HG03354 (cell line): Measurements from ENCODE around the gene SHANK1.

ENCODE experiments used
- ATAC-seq: cut with Tn5 transposase; IDR thresholded peaks from one replicate; pipeline ENCODE4 v1.9.1; 2021; ENCODE audit warnings: mild to moderate bottlenecking; ENCODE audit not compliant: unreplicated experiment, poor library complexity, severe bottlenecking

The SHANK1 gene

DNA sequence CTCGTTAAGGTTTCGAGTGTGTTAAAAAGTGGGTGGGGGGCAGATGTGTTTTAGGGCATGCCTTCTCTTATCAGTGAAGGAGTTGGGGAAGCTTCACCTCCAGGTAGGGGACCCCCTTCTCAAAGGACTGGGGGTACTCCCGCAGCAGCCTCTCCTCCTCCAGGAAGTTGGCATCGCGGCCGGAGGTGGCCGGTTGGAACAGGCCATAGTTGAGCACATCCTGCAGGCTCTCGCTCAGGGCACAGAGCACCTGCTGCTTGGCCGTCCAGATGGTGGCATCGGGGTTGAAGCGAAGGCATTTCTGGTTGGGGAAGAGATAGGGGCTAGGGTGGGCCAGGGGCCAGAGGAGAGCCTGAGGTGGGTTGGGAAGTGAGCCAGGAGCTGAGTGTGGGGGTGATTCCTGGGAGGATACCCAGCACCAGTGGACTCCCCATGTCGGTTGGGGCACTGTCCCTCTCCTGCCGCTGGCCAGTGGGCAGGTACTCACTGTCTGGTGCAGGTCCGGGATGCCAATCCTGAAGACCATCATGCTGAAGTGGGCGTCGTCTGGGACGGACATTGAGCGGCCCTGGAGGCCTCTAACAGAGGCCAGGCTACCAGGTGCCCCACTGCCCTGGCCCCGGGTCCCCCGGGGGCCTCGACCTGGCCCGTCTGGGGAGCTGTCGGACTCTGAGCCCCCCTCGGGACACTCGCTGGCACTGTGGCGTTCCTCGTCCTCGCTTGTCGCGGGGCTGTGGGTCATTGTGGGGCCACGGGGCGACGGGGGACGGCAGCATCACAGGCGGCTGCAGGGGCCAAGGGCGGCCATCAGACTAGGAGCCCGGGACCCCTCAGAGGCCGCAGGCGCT, 3.2 kb downstream of the SHANK1 start:
- ATAC-seq: no peak

DNA sequence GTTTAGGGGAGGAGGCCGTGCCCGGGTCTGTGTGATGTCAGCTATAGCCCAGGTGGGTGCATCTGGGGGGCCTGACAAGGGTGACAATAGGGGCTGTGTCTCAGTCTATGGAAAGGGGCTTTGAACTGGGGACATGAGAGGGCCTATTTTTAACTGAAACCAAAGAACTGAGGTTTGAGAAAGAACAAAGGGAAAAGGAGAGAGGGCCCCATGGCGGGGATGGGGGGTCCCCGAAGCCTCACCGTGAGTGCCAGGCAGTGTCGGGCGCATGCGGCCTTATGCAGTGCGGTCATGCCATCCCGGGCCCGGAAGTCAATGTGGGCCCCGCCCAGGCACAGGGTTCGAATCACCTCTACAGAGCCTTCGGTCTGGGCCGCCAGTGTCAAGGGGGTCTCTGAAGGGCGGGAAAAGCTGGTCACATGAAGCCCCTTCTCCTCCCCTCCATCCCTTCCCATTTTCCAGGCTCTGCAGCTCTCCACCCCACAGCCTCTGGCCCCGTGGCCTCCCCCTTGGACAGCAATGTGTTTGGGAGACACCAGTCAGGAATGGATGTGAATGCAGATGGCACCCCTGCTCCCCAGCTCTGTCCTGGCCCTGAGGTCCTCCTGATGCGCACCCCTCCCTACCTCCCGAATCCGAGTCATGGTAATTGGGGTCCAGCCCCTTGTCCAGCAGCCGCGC, 5.9 kb downstream of the SHANK1 start:
- ATAC-seq: no peak

DNA sequence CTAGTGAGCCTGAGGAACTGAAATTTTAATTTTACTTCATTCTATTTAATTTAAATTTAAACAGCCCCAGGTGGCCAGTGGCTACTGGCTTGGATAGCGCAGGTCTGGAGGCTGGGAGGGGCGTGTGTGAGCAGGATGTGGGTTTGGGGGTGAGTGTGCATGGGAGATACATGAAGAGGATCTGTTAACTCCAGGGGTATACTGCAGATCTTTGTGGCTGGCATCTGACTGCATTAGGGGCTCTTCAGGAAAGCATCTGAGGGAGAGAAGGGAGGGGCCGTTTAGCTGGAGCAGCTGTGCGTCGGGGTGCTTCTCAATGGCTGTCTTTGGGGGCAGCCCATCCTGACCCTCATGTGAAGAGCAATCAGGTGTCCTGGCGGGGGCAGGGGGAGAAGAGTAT, 6.8 kb downstream of the SHANK1 start:
- ATAC-seq: no peak

DNA sequence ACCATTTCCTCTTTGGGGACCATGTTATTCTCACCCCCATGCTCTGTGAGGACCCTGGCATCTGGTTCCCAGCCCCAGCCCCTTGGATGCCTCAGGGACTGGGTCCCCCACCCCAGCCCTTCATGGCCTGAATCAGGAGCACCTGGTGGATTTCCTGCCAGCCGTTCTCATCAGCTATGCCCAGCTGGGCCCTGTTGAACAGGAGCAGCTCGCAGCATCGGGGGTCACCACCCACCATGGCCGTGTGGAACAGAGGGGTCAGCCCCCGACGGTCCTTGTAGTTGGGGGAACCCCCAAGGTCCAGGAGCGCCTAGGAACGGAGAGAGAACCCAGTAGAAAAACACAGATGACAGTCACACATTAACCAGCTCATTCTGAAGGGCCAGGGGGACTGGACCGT, 7.8 kb downstream of the SHANK1 start:
- no peak for ATAC-seq

DNA sequence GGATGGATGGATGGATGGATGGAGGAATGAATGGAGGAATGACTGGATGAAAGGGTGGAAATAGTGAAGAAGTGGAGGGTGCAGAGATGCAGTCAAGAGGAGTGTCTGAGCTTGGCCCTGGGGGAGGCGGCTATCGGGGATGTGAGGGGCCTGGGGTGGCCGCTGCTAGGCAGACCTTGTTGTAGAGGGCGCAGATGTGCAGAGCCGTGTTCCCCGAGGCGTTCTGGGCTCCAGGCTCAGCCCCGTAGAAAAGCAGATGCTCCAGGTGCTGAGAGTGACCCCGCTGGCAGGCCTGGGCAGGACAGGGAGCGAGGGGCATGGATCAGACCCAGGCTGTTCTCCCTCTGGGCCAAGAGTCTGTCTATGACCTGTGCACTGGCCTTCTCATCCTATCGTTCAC, 8.4 kb downstream of the SHANK1 start:
- no peak for ATAC-seq

DNA sequence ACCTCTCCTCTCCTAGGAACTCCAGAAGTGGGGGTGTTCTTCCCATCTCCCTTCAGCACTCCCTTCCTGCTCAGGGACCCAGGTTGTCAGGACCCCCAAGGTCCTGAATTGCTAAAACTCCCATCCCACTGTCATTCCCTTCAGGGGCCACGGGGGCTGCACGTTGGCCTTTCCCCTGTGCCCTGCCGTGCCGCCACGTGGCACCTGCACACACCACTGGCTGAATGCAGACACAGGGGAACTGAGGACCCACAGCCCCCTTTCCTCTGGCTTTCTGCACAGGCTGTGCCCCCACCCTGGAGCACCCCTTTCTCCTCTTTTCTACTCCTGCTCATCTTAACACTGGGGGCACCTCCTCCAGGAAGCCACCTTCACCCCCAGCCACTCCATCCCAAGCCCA, 9.0 kb downstream of the SHANK1 start:
- ATAC-seq: no peak

DNA sequence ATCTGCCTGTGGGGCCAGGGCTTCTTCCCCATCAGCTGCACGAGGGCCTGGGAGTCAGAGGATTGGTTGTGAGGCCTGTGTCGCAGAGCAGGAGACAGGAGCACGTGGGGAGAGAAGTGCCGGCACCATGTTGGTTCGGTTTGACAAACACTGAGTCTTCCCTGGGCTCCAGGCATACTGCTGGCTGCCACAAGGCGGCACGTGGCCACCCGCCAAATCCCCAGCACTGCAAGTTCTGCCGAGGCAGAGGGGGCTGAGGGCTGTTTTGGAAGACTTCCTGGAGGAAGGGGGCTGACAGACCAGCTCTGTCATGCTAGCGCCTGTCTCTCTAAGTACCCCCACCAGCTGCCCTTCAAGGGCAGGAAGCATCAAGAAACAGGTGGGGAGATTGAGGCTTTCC, 9.5 kb downstream of the SHANK1 start:
- ATAC-seq: no peak

DNA sequence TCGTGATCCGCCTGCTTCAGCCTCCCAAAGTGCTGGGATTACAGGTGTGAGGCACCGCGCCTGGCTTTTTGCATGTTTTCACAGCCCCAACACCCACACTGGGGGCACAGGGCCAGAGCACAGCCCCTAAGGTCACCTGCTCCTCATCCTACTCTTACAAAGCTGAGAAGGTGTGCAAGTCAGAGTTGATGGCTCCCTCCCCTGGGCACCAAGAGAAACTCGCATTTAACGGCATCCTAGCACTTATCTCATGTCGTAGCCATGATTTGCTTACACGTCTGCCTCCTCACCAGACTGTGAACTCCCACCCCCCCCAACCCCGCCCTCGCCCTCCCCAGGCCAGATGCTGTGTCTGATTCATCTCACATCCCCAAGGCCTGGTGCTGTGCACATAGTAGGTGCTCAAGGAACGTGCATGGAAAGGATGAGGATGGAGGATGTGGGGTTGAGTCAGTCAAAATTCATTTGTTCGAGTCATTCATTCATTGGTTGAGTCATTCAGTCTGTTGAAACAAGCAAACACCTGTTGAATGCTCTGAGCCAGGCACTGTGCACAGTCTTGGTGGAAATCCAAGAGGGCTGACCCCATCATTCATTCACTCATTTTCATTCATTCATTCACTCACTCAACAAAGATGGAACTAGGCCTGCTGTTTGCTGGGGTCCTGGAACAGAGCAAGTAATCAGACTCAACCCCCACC, 11.3 kb downstream of the SHANK1 start:
- no peak for ATAC-seq

DNA sequence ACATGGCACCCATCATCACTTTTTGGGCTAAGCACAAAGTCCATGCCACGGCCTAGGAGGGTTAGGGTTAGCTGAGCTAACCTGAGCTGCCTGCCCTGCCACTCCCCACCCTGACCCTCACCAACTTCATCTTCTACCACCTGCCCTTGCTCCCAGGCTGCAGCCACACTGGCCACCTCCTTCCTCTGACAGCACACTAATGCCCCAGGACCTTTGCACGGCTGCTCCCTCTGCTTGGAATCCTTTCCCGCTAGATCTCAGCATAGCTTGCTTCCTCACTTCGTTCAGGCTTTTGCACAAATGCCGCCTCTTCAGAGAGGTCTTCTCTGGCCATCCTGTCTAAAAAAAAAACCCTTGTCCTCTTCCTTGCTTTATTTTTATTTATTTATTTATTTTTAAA, 13.2 kb downstream of the SHANK1 start:
- ATAC-seq: no peak

DNA sequence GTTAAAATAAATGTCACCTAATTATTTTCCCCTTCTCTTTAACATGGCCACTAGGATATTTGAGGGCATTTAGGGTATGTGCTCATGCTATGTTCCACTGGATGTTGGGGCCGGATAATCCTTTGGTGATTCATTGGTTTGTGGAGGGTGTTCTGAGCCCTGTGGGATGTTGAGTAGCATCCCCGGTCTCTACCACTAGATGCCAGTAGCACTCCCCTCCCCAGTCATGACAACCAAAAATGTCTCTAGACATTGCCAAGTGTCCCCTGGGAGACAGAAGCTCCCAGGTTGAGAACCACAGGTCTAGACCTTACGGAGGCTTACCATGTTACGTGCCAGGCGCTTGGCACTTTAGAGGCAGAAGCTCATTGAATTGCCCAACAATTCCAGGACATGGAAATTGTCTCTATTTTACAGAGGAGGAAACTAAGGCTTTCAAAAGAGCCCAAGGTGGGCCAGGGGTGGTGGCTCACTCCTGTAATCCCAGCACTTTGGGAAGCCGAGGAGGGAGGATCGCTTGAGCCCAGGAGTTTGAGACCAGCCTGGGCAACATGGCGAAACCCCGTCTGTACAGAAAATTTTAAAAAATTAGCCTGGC, 14.1 kb downstream of the SHANK1 start:
- ATAC-seq: no peak

DNA sequence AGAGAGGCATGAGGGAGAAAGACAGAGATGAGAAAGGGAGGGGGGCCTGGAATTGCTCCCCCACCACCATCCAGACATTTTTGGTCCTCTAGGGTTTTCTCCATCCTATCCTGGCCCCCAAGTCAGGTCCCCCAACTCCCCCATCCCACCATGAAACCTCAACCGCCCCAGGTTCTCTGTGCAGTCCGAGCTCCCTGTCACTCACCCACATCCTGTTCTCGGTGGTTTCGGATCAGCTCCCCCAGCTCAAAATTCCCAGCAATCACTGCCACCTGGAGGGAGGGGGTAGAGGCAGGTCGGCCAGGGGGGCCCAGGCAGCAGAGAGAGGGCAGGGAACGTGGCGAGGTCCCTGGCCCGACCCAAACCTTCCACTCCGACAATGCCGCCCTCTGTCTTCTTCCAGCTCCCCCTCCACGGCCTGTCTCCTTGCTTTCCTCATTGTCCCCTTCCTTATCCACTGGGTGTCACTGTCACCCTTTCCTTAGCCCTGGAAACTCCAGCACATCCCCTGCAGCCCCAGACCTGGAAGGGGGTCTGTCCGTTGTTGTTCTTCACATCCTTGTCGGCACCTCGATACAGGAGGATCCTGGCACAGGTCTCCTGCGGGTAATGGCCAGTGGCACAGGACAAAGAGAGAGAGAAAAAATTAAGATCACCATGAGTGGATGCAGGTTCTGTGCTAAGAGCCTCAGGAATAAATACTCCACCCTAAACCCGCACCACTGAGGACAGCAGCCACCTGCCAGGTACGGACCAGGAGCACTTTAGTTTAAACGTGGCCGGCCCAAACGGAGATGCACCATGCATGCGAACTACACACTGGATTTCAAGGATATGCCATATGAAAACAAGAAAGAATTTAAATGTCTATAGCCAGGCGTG, 15.4 kb downstream of the SHANK1 start:
- ATAC-seq: no peak

DNA sequence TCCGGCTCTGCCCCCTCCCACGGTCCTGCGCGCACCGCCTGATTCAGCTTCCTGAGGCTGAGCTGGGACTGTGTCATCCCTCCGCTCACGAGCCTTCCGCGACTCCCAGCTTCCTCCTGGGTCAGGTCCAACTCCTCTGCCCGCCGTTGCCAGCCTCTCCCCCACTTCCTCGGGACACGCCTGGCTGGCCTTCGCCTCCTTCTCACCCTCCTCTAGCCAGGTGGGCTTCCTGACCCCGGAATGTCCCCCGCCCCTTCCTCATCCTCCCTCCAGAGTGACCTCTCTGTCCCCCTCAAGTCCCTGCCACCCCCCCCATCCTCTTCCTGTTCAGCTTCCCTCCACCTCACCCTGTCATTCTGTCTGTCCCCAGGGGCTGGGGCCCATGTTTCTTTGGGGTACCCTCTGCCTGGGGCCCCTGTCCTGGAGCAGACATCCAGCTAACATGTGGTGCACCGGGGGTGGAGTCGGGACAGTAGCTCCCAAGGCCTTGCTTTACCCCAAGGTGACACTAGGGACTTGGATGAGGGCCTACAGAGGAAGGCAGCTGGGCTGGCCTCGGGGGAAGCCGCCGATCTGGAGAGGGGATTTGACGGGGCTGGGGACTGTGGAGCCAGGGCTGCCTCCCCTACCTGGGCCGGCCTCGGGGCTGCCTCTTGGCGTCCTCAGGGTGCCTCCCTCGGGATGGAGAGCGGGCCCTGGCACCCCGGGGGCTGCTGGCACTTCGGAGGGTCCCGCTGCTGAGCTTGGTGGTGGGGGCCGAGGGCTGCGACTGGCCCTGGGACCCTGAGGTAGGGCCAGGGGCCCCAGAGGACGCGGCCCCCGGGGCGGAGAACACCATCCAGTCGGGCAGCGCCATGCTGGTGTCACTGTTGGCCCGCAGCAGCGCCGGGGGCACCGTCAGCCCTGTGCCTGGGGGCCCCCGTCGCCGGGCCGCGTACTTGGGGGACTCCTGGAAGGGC, 16.5 kb downstream of the SHANK1 start:
- ATAC-seq: no peak

DNA sequence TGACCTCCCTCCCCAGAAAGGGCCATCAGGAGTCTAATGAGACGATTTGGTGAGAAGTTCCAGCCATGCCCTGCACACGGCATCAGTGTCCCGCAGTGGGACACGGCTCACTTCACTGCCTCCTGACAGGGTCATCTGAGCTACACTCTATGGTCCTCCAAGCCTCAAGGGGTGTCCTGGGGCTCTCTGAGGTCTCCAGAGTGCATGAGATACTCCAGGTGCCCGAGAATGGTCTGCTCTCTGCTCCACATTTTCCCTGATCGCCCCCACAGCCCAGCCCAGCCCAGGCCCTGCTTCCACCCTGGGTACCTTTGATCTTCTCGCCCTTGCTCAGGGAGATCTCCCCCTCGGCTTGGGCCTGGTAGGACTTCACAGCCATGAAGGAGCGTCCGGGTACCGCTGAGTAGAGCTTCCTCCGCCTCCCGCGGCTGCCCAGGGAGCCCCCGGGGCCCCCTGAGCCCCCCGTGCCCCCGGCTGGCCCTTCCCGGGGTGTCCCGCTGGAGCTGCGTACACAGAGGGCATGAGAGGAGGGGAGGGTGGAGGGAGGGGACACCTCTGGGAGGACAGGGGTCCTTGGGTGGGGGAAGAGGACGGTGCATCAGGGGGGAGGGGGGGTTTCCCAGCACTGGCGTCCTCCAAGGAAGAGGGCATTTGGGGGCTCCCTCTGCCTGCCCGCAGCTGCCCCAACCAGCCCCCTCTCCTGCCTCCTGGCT, 17.3 kb downstream of the SHANK1 start:
- ATAC-seq: no peak

DNA sequence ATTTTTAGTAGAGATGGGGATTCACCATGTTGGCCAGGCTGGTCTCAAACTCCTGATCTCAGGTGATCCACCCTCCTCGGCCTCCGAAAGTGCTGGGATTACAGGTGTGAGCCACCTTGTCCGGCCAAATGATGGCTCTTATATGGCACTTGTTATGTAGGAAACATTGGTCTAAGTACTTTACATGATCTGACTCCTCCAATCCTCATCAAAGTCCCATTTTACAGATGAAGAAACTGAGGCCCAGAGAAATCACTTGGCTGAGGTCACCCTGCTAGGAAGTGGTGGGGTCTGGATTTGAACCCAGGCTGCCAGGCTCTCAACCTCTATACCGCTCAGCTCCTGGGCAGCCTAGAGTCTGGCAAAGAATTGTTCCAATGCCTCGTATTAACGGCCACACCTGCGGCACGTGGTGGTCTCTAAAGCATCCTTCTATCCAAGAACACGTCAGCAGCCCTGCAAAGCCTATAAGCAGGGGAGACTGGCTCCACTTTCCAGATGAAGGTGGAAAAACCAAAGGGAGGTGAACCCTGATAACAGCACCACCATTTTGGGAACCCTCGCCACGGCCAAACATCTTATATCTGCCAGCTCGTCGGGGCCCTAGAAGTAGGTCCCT, 18.1 kb downstream of the SHANK1 start:
- no peak for ATAC-seq

DNA sequence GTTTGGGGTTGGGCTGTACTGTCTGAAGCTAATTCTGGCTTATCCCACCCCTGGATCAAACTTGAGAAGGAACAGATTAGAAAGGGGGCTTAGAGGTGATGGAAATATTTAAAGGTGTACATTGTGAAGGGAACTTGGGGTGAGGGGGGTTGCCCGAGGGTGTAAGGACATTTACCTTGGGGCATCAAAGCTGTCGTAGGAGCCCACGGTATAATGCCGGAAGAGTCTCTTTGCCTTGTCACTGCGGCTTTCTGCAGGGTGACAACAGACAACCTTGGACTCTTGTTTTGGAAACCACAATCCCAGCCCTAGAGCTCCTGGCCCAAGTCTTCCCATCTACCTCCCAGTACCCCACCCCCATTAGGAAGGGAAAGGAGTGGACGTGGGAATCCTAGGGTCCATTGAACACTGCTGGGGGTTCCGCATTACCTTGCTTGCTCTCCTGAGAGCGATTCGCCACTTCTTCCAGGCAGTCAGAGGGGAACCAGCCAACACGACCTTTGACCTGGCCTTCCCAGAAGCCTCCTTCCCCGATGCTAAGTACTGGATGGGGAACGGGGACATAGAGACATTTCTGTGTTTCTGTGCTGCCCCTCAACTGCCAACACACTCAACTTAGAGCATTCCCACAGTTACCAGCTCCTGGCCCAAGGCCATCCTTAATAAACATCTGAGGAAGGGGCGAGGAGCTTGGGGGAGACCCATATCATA, 22.0 kb downstream of the SHANK1 start:
- ATAC-seq: no peak

DNA sequence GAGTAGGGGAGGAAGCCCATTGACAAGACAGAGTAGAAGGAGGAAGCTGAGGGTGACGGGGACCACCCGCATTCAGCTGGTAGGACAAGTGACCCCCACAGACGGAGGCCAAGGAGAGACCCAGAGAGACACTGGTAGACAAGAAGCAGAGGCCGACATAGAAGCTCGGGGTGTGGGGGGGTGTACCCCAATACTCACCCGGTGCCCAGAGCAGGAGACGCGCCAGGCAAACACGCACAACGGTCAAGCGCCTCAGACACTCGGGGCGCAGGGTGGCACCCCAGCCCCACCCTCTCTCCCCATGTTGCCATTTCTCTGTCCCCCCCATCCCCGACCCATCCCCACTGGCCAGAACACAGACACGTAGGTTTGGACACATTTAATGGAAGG, 23.5 kb downstream of the SHANK1 start:
- ATAC-seq: no peak
